B cell (primary cell): Measurements from ENCODE around the gene CACTIN. TPM values are rescaled to one million over a fixed set of nuclear protein-coding genes. Genes with fewer than 3 reads are reported as not detected.

Experiments
- ATAC-seq: fragments of 200-7000 bp; cut with Tn5 transposase; one replicate; pipeline ENCODE4 v1.10.0; 2021; ENCODE audit warnings: low read depth, mild to moderate bottlenecking, moderate number of reproducible peaks, moderate library complexity
- CTCF ChIA-PET: fragments of 350-600 bp; sonication (Branson Sonifier 250); formaldehyde crosslinking; loops from one replicate; lab custom pipeline; 2021; ENCODE audit warnings: antibody characterized with exemption, inconsistent platforms; lab: Charles Lee
- POLR2A ChIA-PET: fragments of 350-600 bp; sonication (Branson Sonifier 250); formaldehyde crosslinking; loops from one replicate; lab custom pipeline; 2021; ENCODE audit warnings: antibody characterized with exemption; lab: Charles Lee
- DNase-seq: peaks from one replicate; pipeline ENCODE4 v3.0.0; 2013
- H2AFZ ChIP-seq: 2 replicates; pipeline ENCODE4 v1.6.1; 2012; ENCODE audit warnings: mild to moderate bottlenecking, low read depth, low read length; ENCODE audit not compliant: insufficient read depth, poor library complexity, severe bottlenecking
- H3K27ac ChIP-seq, 2 donors: 1 replicate in 1 of 2; 2 replicates in 1 of 2; pipeline ENCODE4 v1.5.1; 2012 to 2013; ENCODE audit warnings: low read length in 2 of 2, mild to moderate bottlenecking in 2 of 2, moderate library complexity in 1 of 2
- H3K27me3 ChIP-seq, 4 experiments: fragments of 200-600 bp in 1 of 4; sonication (generic) in 1 of 4; replicated peaks in 1 of 4; 1 replicate in 2 of 4; 2 replicates in 2 of 4; pipeline versions ENCODE4 v1.6.1 to v1.7.0; 2013 to 2016; ENCODE audit warnings: low read length in 3 of 4, mild to moderate bottlenecking in 2 of 4, mixed read lengths in 1 of 4, moderate library complexity in 1 of 4; ENCODE audit not compliant: insufficient read depth in 4 of 4, control insufficient read depth in 3 of 4; ENCODE audit errors: control extremely low read depth in 1 of 4
- H3K36me3 ChIP-seq, 2 experiments: replicated peaks in 1 of 2; 1 replicate in 1 of 2; 2 replicates in 1 of 2; pipeline versions ENCODE4 v1.6.1 to v1.7.1; 2013; ENCODE audit warnings: low read length in 1 of 2; ENCODE audit not compliant: insufficient read depth in 2 of 2, control insufficient read depth in 1 of 2; ENCODE audit errors: control extremely low read depth in 1 of 2, extremely low read depth in 1 of 2
- H3K4me1 ChIP-seq, 2 donors: fragments of 200-600 bp in 1 of 2; sonication (generic) in 1 of 2; 1 replicate in 1 of 2; 2 replicates in 1 of 2; pipeline versions ENCODE4 v1.5.1 to v1.6.1; 2013 to 2017; ENCODE audit warnings: low read length in 2 of 2; ENCODE audit not compliant: control insufficient read depth in 2 of 2, insufficient read depth in 2 of 2
- H3K4me2 ChIP-seq: replicated peaks from 2 replicates; pipeline ENCODE3; 2012; ENCODE audit warnings: mild to moderate bottlenecking, low read depth, low read length; ENCODE audit not compliant: poor library complexity, severe bottlenecking
- H3K4me3 ChIP-seq, 5 experiments: fragments of 200-600 bp in 1 of 5; sonication (generic) in 1 of 5; 1 replicate in 3 of 5; 2 replicates in 2 of 5; pipeline versions ENCODE4 v1.5.1 to v1.7.0; 2011 to 2016; ENCODE audit warnings: low read length in 4 of 5, mild to moderate bottlenecking in 4 of 5, low read depth in 2 of 5, control low read depth in 1 of 5, moderate library complexity in 1 of 5; ENCODE audit not compliant: insufficient read depth in 1 of 5; ENCODE audit errors: control extremely low read depth in 1 of 5, extremely low read depth in 1 of 5
- H3K79me2 ChIP-seq: fragments of 200-600 bp; sonication (generic); one replicate; pipeline ENCODE4 v1.6.0; 2016; ENCODE audit warnings: low read length; ENCODE audit not compliant: control insufficient read depth, insufficient read depth
- H3K9ac ChIP-seq: fragments of 200-600 bp; sonication (generic); 2 replicates; pipeline ENCODE4 v1.6.1; 2017; ENCODE audit warnings: mild to moderate bottlenecking, low read length, moderate library complexity
- H3K9me3 ChIP-seq, 3 donors: one replicate each; pipeline versions ENCODE4 v1.6.1 to v1.7.1; 2013; ENCODE audit warnings: low read length in 2 of 3; ENCODE audit not compliant: control insufficient read depth in 2 of 3, insufficient read depth in 1 of 3; ENCODE audit errors: control extremely low read depth in 1 of 3
- H4K20me1 ChIP-seq: 2 replicates; pipeline ENCODE4 v1.6.0; 2012; ENCODE audit warnings: mild to moderate bottlenecking, low read length; ENCODE audit not compliant: insufficient read depth, control insufficient read depth, poor library complexity, severe bottlenecking
- H3K27ac Mint-ChIP-seq: one replicate; pipeline ENCODE4 v1.8.0; 2021; ENCODE audit warnings: mixed read lengths
- H3K27me3 Mint-ChIP-seq: one replicate; pipeline ENCODE4 v1.8.0; 2021; ENCODE audit warnings: mixed read lengths
- H3K4me1 Mint-ChIP-seq: one replicate; pipeline ENCODE4 v1.8.0; 2021; ENCODE audit warnings: mixed read lengths
- H3K4me3 Mint-ChIP-seq: one replicate; pipeline ENCODE4 v1.8.0; 2021; ENCODE audit warnings: mixed read lengths
- H3K9me3 Mint-ChIP-seq: one replicate; pipeline ENCODE4 v1.8.0; 2022; ENCODE audit warnings: mixed read lengths; ENCODE audit not compliant: insufficient read depth
- CTCF ChIP-seq: fragments of 200-600 bp; IDR thresholded peaks from one replicate; pipeline ENCODE4 v1.8.0; 2022; ENCODE audit warnings: antibody characterized with exemption, mild to moderate bottlenecking
- EZH2 ChIP-seq: IDR thresholded peaks from 2 replicates; pipeline ENCODE4 v1.6.1; 2012; ENCODE audit warnings: borderline replicate concordance, low read depth, mild to moderate bottlenecking, moderate library complexity, low read length; ENCODE audit not compliant: insufficient read depth, poor library complexity, severe bottlenecking
- WGBS: methylation state at CpG from one replicate; pipeline ENCODE4 v1.1.5; 2013; ENCODE audit warnings: missing lambda C conversion rate; ENCODE audit not compliant: insufficient coverage; 5-methylcytosine and 5-hydroxymethylcytosine counted together
- intact Hi-C: fragments of 100-400 bp; cut with micrococcal nuclease; formaldehyde crosslinking; loops from one replicate; pipeline ENCODE4 v1.10.0; 2022
- polyA plus RNA-seq: library from polyadenylated mRNA; depleted of rRNA; stranded (reverse); fragments of >200 nt; gene quantifications from 2 replicates; pipeline ENCODE4 v1.2.3, GENCODE V29; 2012
- total RNA-seq, 2 donors: library from RNA; stranded (reverse); fragments of 120-200 nt in 1 of 2; gene quantifications; 1 replicate in 1 of 2; 2 replicates in 1 of 2; pipeline versions ENCODE4 v1.2.3 to v1.2.4, GENCODE V29; 2013 to 2022

The CACTIN gene
- total and polyA plus RNA-seq, 2 donors (not counting 1 experiment from before 2014, with no cell fraction given): 40.6 to 41.8 TPM

DNA sequence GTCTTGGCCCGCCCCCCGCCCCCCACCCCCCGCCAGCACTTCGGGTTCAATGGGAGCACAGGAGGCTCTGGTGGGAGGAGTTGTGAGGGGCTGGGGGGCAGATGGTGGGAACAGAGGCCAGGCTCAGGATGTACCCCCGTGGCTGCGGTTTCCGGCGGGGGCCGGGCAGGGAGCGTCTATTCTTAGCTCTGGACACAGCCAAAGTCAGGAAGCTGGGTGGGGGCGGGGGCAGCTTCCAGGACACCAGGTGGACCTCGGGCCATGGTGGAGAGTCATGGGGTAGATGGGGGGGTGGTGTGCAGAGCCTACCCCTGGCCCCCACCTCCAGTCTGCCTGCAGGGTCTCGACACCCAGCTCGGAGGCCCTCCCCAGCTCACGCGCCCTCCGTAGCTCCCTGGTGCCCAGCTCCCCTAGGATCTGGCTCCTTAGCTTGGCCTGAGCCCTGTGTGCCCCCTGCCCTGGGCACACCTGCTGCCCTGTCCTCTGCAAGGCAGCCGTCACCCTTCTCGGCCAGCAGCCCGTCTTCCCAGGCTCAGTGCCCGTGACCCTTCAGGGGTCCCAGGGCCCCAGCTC lies 17.8 kb downstream of the CACTIN start:
- Histone ChIP-seq H3K4me1 (peaks cover 36 to 49% of the 10 kb centered on the region in 2 donors), H3K36me3 (peaks cover 0 to 15% of the 10 kb centered on the region in 2 experiments), H3K9me3 (peaks cover 0 to 23% (median 0%) of the 10 kb centered on the region in 3 donors), H3K27me3 (peaks cover 0 to 4% (median 0%) of the 10 kb centered on the region in 4 experiments), H3K4me3 (no peak overlapping the region), H3K79me2 (peaks cover 7% of the 10 kb centered on the region), H3K9ac (no peak overlapping the region), H2AFZ (no peak overlapping the region), H4K20me1 (no peaks in the 10 kb centered on the region), H3K27ac (no peak overlapping the region), H3K4me2 (peak overlapping the region; percentile 25)
- no peaks in the 10 kb centered on the region for H3K27me3 Mint-ChIP-seq
- CTCF ChIA-PET: interaction anchor here (0.6 to 1.9 kb wide), 6 partner anchors 10 to 154 kb away, joined by 3 to 9 read pairs (median 5); partner anchors contain the start of genes MFSD12 and MRPL54
- DNase-seq (no peak), ATAC-seq (no peak)
- H3K4me3 Mint-ChIP-seq: no peak overlapping the region
- H3K27ac Mint-ChIP-seq: no peak overlapping the region
- TF ChIP-seq CTCF (no peak), EZH2 (no peak)
- WGBS: 9% methylated on average over 15 of the region's 21 CpGs
- no peaks in the 10 kb centered on the region for H3K9me3 Mint-ChIP-seq
- H3K4me1 Mint-ChIP-seq: peaks cover 21% of the 10 kb centered on the region
- intact Hi-C loops: loop anchor here (5.0 kb wide), 1 partner anchor 52 kb away; the partner anchor contains the start of gene MFSD12
- POLR2A ChIA-PET: no interaction called here

- Mint-ChIP-seq H3K27ac (peak overlapping the region; percentile 22), H3K9me3 (no peaks in the 10 kb centered on the region), H3K4me3 (peak overlapping the region; percentile 60), H3K27me3 (no peaks in the 10 kb centered on the region), H3K4me1 (peaks cover 21% of the 10 kb centered on the region)
- Histone ChIP-seq H3K9me3 (peaks cover 0 to 23% (median 0%) of the 10 kb centered on the region in 3 donors), H2AFZ (no peak overlapping the region), H3K36me3 (peaks cover 0 to 15% of the 10 kb centered on the region in 2 experiments), H3K9ac (no peak overlapping the region), H3K27ac (no peak overlapping the region), H3K4me1 (peaks cover 36 to 49% of the 10 kb centered on the region in 2 donors), H3K79me2 (peaks cover 7% of the 10 kb centered on the region), H3K4me2 (peak overlapping the region; percentile 97), H3K4me3 (no peak overlapping the region), H3K27me3 (peaks cover 0 to 4% (median 0%) of the 10 kb centered on the region in 4 experiments), H4K20me1 (no peaks in the 10 kb centered on the region)
- no peak for ATAC-seq
- no peak for DNase-seq
- WGBS: 10% methylated on average over 3 of the region's 3 CpGs
- TF ChIP-seq EZH2 (no peak), CTCF (no peak)
- ChIA-PET CTCF (interaction anchor here (0.7 to 1.9 kb wide), 5 partner anchors 11 to 155 kb away, joined by 3 to 9 read pairs (median 5); partner anchors contain the start of genes MFSD12 and MRPL54), POLR2A (no interaction called here)
- intact Hi-C loops: loop anchor here (5.0 kb wide), 1 partner anchor 51 kb away; the partner anchor contains the start of gene MFSD12
Measured at GRCh38 chr19:3608079-3608641, 18.4 kb downstream of the CACTIN start.
